K562 (cell line): ENCODE data around the gene STX12. TPM values are rescaled to one million over a fixed set of nuclear protein-coding genes. Genes with fewer than 3 reads are reported as not detected.

Source experiments
- FOSL1 ChIP-seq: fragments of 200-800 bp; sonication (Bioruptor generic); conservative IDR thresholded peaks from 2 replicates; pipeline ENCODE4 v1.6.1; 2016; ENCODE audit warnings: missing genetic modification characterization, missing compliant biosample characterization
- NFATC3 ChIP-seq: fragments of 450-650 bp; IDR thresholded peaks from 2 replicates; pipeline ENCODE4 v1.6.1; 2017; ENCODE audit warnings: mild to moderate bottlenecking
- PCBP1 ChIP-seq: fragments of 200-400 bp; formaldehyde crosslinking; IDR thresholded peaks from 2 replicates; pipeline ENCODE4 v1.6.1; 2018; ENCODE audit warnings: mild to moderate bottlenecking, low read depth, low read length; ENCODE audit not compliant: poor library complexity, severe bottlenecking
- TSC22D4 ChIP-seq: fragments of 450-650 bp; IDR thresholded peaks from 2 replicates; pipeline ENCODE4 v1.6.1; 2016; ENCODE audit warnings: missing genetic modification characterization, missing biosample characterization, control low read depth
- YY1 ChIP-seq, 3 experiments: IDR thresholded peaks; 2 replicates each; pipeline ENCODE4 v1.6.1; 2011; ENCODE audit warnings: low read length in 2 of 3, mild to moderate bottlenecking in 2 of 3, moderate library complexity in 2 of 3, borderline replicate concordance in 1 of 3, control low read depth in 1 of 3, low read depth in 1 of 3; ENCODE audit not compliant: insufficient read depth in 3 of 3, insufficient replicate concordance in 2 of 3, control insufficient read depth in 1 of 3, insufficient read length in 1 of 3; ENCODE audit errors: extremely low read depth in 1 of 3
- ZNF263 ChIP-seq: sonication (generic); formaldehyde crosslinking; IDR thresholded peaks from 2 replicates; pipeline ENCODE4 v1.8.0; 2022; ENCODE audit warnings: mild to moderate bottlenecking, missing genetic modification reagents, borderline replicate concordance
- ZNF584 ChIP-seq: fragments of 200-800 bp; sonication (Bioruptor generic); IDR thresholded peaks from 2 replicates; pipeline ENCODE4 v1.6.1; 2016; ENCODE audit warnings: low read depth, mild to moderate bottlenecking, missing genetic modification characterization, missing compliant biosample characterization
- ZNF696 ChIP-seq: fragments of 250-450 bp; sonication (Bioruptor Pico); conservative IDR thresholded peaks from 2 replicates; pipeline ENCODE4 v1.4.0; 2020; ENCODE audit warnings: mild to moderate bottlenecking, moderate library complexity
- polyA plus RNA-seq, 8 experiments: library from polyadenylated mRNA; depleted of rRNA in 4 of 8; stranded (reverse) in 5 of 8; unstranded in 3 of 8; fragments of >200 nt; fragmentation: Nextera tagmentation in 2 of 8; fragmentation: Illumina TruSeq in 1 of 8; extraction: Ambion mirVana in 2 of 8; extraction: Trizol in 1 of 8; gene quantifications; 2 replicates each; pipeline versions ENCODE4 v1.2.1 to v1.2.3, GENCODE V29; 2011 to 2014; ENCODE audit warnings: inconsistent platforms in 1 of 8, missing spikeins in 1 of 8
- total RNA-seq, 7 experiments: library from RNA; depleted of rRNA in 6 of 7; stranded (reverse); fragments of >200 nt in 6 of 7; fragmentation: Illumina TruSeq in 2 of 7; extraction: Trizol in 2 of 7; gene quantifications; 2 replicates each; pipeline versions ENCODE4 v1.2.1 to v1.2.3, GENCODE V29; 2011 to 2021; ENCODE audit warnings: low replicate concordance in 1 of 7
- TF ChIP-seq, protein P1 (sequence below): fragments of 250-450 bp; sonication (Bioruptor Pico); IDR thresholded peaks from 2 replicates; pipeline ENCODE4 v1.4.0; 2020
- TF ChIP-seq, protein P2 (sequence below): fragments of 450-650 bp; formaldehyde crosslinking; IDR thresholded peaks from 2 replicates; pipeline ENCODE4 v1.4.0; 2020; ENCODE audit warnings: mild to moderate bottlenecking, moderate library complexity
- TF ChIP-seq, protein P3 (sequence below): fragments of 450-650 bp; IDR thresholded peaks from 2 replicates; pipeline ENCODE4 v1.6.1; 2016; ENCODE audit warnings: mild to moderate bottlenecking, moderate library complexity

STX12 gene
- total and polyA plus RNA-seq, 9 of the 15 experiments (the other 6 are each of a cell fraction or from before 2014, with no cell fraction given): 16.9 to 31.3 (median 25.7) TPM

DNA sequence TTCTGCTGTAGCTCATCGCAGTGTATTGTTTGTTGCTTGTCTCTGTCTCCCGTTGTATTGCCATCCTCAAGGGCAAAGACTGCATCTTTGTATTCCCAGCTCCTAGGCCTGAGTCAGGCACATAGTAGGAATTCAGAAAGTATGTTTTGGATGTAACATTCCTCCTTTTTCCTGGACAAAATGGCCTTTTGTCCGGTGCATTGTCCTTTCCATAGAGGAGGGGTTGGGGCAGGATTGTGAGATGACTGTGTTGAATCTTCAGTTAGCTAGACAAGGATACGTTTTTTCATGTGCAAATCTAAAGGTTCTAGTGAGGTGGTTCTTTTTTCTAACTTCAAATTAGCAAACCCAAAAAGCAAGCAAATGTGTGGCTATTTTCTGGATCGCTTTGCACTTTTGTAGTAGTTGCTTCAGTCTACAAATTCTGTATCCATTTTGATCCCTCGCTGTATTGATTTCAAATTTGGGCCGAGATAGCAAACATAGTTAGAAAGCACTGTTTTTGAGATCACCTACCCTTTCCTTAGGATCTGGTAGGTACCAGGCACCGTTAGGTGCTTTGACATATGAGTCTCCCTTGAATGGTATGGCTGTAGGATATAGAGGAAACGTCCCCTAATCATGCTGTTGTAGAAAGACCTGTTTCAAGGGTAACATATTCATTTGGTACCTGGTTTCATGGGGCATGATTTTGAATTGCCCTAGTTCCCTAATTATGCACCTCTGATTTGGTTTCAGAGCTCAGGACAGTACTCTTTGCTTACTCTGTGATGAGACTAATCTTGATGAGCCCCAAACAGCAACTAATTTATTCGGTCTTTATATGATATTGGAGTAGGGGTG, 58.8 kb downstream of the STX12 start (continued):
- 0 out of 2 replicates have a peak, but pooled peaks have one; percentile 5 for TF ChIP-seq ZNF584 (CRISPR knock-in tag)
- TF ChIP-seq, protein P1, sequence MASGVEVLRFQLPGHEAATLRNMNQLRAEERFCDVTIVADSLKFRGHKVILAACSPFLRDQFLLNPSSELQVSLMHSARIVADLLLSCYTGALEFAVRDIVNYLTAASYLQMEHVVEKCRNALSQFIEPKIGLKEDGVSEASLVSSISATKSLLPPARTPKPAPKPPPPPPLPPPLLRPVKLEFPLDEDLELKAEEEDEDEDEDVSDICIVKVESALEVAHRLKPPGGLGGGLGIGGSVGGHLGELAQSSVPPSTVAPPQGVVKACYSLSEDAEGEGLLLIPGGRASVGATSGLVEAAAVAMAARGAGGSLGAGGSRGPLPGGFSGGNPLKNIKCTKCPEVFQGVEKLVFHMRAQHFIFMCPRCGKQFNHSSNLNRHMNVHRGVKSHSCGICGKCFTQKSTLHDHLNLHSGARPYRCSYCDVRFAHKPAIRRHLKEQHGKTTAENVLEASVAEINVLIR (CRISPR knock-in tag): no peak
- TF ChIP-seq, protein P2, sequence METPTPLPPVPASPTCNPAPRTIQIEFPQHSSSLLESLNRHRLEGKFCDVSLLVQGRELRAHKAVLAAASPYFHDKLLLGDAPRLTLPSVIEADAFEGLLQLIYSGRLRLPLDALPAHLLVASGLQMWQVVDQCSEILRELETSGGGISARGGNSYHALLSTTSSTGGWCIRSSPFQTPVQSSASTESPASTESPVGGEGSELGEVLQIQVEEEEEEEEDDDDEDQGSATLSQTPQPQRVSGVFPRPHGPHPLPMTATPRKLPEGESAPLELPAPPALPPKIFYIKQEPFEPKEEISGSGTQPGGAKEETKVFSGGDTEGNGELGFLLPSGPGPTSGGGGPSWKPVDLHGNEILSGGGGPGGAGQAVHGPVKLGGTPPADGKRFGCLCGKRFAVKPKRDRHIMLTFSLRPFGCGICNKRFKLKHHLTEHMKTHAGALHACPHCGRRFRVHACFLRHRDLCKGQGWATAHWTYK (CRISPR knock-in tag): no peak
- TF ChIP-seq PCBP1: no peak
- TF ChIP-seq, protein P3, sequence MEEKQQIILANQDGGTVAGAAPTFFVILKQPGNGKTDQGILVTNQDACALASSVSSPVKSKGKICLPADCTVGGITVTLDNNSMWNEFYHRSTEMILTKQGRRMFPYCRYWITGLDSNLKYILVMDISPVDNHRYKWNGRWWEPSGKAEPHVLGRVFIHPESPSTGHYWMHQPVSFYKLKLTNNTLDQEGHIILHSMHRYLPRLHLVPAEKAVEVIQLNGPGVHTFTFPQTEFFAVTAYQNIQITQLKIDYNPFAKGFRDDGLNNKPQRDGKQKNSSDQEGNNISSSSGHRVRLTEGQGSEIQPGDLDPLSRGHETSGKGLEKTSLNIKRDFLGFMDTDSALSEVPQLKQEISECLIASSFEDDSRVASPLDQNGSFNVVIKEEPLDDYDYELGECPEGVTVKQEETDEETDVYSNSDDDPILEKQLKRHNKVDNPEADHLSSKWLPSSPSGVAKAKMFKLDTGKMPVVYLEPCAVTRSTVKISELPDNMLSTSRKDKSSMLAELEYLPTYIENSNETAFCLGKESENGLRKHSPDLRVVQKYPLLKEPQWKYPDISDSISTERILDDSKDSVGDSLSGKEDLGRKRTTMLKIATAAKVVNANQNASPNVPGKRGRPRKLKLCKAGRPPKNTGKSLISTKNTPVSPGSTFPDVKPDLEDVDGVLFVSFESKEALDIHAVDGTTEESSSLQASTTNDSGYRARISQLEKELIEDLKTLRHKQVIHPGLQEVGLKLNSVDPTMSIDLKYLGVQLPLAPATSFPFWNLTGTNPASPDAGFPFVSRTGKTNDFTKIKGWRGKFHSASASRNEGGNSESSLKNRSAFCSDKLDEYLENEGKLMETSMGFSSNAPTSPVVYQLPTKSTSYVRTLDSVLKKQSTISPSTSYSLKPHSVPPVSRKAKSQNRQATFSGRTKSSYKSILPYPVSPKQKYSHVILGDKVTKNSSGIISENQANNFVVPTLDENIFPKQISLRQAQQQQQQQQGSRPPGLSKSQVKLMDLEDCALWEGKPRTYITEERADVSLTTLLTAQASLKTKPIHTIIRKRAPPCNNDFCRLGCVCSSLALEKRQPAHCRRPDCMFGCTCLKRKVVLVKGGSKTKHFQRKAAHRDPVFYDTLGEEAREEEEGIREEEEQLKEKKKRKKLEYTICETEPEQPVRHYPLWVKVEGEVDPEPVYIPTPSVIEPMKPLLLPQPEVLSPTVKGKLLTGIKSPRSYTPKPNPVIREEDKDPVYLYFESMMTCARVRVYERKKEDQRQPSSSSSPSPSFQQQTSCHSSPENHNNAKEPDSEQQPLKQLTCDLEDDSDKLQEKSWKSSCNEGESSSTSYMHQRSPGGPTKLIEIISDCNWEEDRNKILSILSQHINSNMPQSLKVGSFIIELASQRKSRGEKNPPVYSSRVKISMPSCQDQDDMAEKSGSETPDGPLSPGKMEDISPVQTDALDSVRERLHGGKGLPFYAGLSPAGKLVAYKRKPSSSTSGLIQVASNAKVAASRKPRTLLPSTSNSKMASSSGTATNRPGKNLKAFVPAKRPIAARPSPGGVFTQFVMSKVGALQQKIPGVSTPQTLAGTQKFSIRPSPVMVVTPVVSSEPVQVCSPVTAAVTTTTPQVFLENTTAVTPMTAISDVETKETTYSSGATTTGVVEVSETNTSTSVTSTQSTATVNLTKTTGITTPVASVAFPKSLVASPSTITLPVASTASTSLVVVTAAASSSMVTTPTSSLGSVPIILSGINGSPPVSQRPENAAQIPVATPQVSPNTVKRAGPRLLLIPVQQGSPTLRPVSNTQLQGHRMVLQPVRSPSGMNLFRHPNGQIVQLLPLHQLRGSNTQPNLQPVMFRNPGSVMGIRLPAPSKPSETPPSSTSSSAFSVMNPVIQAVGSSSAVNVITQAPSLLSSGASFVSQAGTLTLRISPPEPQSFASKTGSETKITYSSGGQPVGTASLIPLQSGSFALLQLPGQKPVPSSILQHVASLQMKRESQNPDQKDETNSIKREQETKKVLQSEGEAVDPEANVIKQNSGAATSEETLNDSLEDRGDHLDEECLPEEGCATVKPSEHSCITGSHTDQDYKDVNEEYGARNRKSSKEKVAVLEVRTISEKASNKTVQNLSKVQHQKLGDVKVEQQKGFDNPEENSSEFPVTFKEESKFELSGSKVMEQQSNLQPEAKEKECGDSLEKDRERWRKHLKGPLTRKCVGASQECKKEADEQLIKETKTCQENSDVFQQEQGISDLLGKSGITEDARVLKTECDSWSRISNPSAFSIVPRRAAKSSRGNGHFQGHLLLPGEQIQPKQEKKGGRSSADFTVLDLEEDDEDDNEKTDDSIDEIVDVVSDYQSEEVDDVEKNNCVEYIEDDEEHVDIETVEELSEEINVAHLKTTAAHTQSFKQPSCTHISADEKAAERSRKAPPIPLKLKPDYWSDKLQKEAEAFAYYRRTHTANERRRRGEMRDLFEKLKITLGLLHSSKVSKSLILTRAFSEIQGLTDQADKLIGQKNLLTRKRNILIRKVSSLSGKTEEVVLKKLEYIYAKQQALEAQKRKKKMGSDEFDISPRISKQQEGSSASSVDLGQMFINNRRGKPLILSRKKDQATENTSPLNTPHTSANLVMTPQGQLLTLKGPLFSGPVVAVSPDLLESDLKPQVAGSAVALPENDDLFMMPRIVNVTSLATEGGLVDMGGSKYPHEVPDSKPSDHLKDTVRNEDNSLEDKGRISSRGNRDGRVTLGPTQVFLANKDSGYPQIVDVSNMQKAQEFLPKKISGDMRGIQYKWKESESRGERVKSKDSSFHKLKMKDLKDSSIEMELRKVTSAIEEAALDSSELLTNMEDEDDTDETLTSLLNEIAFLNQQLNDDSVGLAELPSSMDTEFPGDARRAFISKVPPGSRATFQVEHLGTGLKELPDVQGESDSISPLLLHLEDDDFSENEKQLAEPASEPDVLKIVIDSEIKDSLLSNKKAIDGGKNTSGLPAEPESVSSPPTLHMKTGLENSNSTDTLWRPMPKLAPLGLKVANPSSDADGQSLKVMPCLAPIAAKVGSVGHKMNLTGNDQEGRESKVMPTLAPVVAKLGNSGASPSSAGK: no peak
- TF ChIP-seq TSC22D4 (tag): no peak
- no peak for TF ChIP-seq ZNF263 (CRISPR knock-in tag)
- TF ChIP-seq YY1 (IDR thresholded peaks at IDR 0.05; ENCODE audit: borderline replicate concordance in 1 of 3, control insufficient read depth in 1 of 3, extremely low read depth in 1 of 3, insufficient read depth in 3 of 3, insufficient read length in 1 of 3, insufficient replicate concordance in 2 of 3, low read depth in 1 of 3, low read length in 2 of 3): peak in 1 of 3 experiments; percentile 65
- no peak for TF ChIP-seq ZNF696 (CRISPR knock-in tag)
- TF ChIP-seq NFATC3: no peak
- TF ChIP-seq FOSL1: no peak
